HFF-Myc (cell line): ENCODE measurements around the gene RPRML.
"Not testable (repeated sequence)": the region's sequence is repeated elsewhere in the genome, so short reads cannot be mapped to it uniquely, and the experiment has no call there.

Experiments used
- DNase-seq: peaks from one replicate; pipeline ENCODE4 v3.0.0-alpha.2; 2011; ENCODE audit warnings: low read depth; ENCODE audit errors: extremely low read depth
- H3K4me3 ChIP-seq: replicated peaks from 2 replicates; pipeline ENCODE4 v1.5.1; 2011; ENCODE audit warnings: low read depth, mild to moderate bottlenecking, control low read depth, low read length
- CTCF ChIP-seq: IDR thresholded peaks from 2 replicates; pipeline ENCODE4 v1.5.1; 2012; ENCODE audit warnings: mild to moderate bottlenecking, low read depth, low read length, control low read depth; ENCODE audit errors: missing control alignments

Gene RPRML

GRCh38 chr17:46979147-46979863 is at the start of gene RPRML:
RPRML (minus strand) TSS chr17:46979253; CDS start chr17:46979007, 246 bp downstream.
- H3K4me3 ChIP-seq: peak within 1 kb of the TSS; percentile 53
- no peak for TF ChIP-seq CTCF
- DNase-seq: no peak

GRCh38 chr17:47016966-47017365 is 37.9 kb upstream of the RPRML start:
- H3K4me3 ChIP-seq, DNase-seq: not testable (repeated sequence)

GRCh38 chr17:47013341-47013740 is 34.3 kb upstream of the RPRML start:
- no peak overlapping the region for H3K4me3 ChIP-seq
- TF ChIP-seq CTCF: no peak
- DNase-seq: no peak

- no peak for TF ChIP-seq CTCF
- DNase-seq: no peak
- no peak overlapping the region for H3K4me3 ChIP-seq
These were observed 33.4 kb upstream of the RPRML start for GRCh38 chr17:47012457-47012856.

- no peak overlapping the region for H3K4me3 ChIP-seq
- DNase-seq: no peak
- TF ChIP-seq CTCF: no peak
These were observed 30.9 kb upstream of the RPRML start for GRCh38 chr17:47009759-47010594.

- no peak overlapping the region for H3K4me3 ChIP-seq
- no peak for DNase-seq
- TF ChIP-seq CTCF: no peak
These were observed 25.9 kb upstream of the RPRML start for GRCh38 chr17:47004906-47005305.

GRCh38 chr17:47003864-47004263 is 24.8 kb upstream of the RPRML start:
- H3K4me3 ChIP-seq, DNase-seq: not testable (repeated sequence)
